Naive thymus-derived CD4-positive, alpha-beta T cell (primary cell): ENCODE data around the gene SDSL. TPM values are rescaled to one million over a fixed set of nuclear protein-coding genes. Genes with fewer than 3 reads are reported as not detected.

Experiments
- ATAC-seq: fragments of 150-1000 bp; cut with Tn5 transposase; 2 replicates; pipeline ENCODE4 v1.10.0; 2021; ENCODE audit warnings: mild to moderate bottlenecking, moderate library complexity
- CTCF ChIA-PET: fragments of 350-600 bp; sonication (Branson Sonifier 250); formaldehyde crosslinking; loops from one replicate; lab custom pipeline; 2021; ENCODE audit warnings: antibody characterized with exemption; lab: Charles Lee
- POLR2A ChIA-PET: fragments of 350-600 bp; sonication (Branson Sonifier 250); formaldehyde crosslinking; loops from one replicate; lab custom pipeline; 2021; ENCODE audit warnings: antibody characterized with exemption, inconsistent platforms; lab: Charles Lee
- DNase-seq, 9 donors: peaks; one replicate each; pipeline versions ENCODE4 v3.0.0 to v3.0.0-alpha.2; 2020 to 2022; ENCODE audit warnings: mixed read lengths in 1 of 9
- H3K27ac ChIP-seq: one replicate; pipeline ENCODE4 v1.7.0; 2013; ENCODE audit warnings: mild to moderate bottlenecking, low read depth, low read length, moderate library complexity
- H3K27me3 ChIP-seq, 2 donors: one replicate each; pipeline ENCODE4 v1.7.0; 2013; ENCODE audit warnings: low read length in 2 of 2, mild to moderate bottlenecking in 2 of 2, moderate library complexity in 2 of 2; ENCODE audit not compliant: control insufficient read depth in 2 of 2, insufficient read depth in 2 of 2
- H3K36me3 ChIP-seq, 3 experiments: 1 replicate in 2 of 3; 2 replicates in 1 of 3; pipeline ENCODE4 v1.7.0; 2013; ENCODE audit warnings: low read length in 3 of 3, mild to moderate bottlenecking in 3 of 3, moderate library complexity in 1 of 3; ENCODE audit not compliant: insufficient read depth in 3 of 3, control insufficient read depth in 2 of 3
- H3K4me1 ChIP-seq, 2 donors: one replicate each; pipeline ENCODE4 v1.7.0; 2013; ENCODE audit warnings: low read length in 2 of 2, mild to moderate bottlenecking in 2 of 2, moderate library complexity in 1 of 2; ENCODE audit not compliant: control insufficient read depth in 2 of 2, insufficient read depth in 2 of 2
- H3K4me3 ChIP-seq: 2 replicates; pipeline ENCODE4 v1.7.0; 2013; ENCODE audit warnings: mild to moderate bottlenecking, low read length
- H3K9me3 ChIP-seq, 3 experiments: 1 replicate in 2 of 3; 2 replicates in 1 of 3; pipeline ENCODE4 v1.7.0; 2013; ENCODE audit warnings: low read length in 3 of 3; ENCODE audit not compliant: control insufficient read depth in 2 of 3
- H3K27ac Mint-ChIP-seq, 9 donors: one replicate each; pipeline ENCODE4 v1.8.0; 2020 to 2022; ENCODE audit warnings: mixed read lengths in 9 of 9, mild to moderate bottlenecking in 8 of 9, moderate library complexity in 5 of 9, inconsistent platforms in 2 of 9
- H3K27me3 Mint-ChIP-seq, 5 donors: one replicate each; pipeline ENCODE4 v1.8.0; 2021 to 2022; ENCODE audit warnings: mixed read lengths in 5 of 5, mild to moderate bottlenecking in 1 of 5
- H3K36me3 Mint-ChIP-seq, 5 donors: one replicate each; pipeline ENCODE4 v1.8.0; 2020 to 2022; ENCODE audit warnings: mixed read lengths in 5 of 5, mild to moderate bottlenecking in 3 of 5, inconsistent platforms in 1 of 5
- H3K4me1 Mint-ChIP-seq, 7 donors: one replicate each; pipeline ENCODE4 v1.8.0; 2020 to 2022; ENCODE audit warnings: mixed read lengths in 7 of 7, mild to moderate bottlenecking in 3 of 7, inconsistent platforms in 1 of 7
- H3K4me3 Mint-ChIP-seq, 10 donors: one replicate each; pipeline ENCODE4 v1.8.0; 2020 to 2022; ENCODE audit warnings: mild to moderate bottlenecking in 10 of 10, mixed read lengths in 10 of 10, moderate library complexity in 6 of 10, inconsistent platforms in 2 of 10
- H3K9me3 Mint-ChIP-seq, 11 donors: one replicate each; pipeline ENCODE4 v1.8.0; 2020 to 2022; ENCODE audit warnings: mixed read lengths in 11 of 11, mild to moderate bottlenecking in 4 of 11, inconsistent platforms in 1 of 11, moderate library complexity in 1 of 11
- intact Hi-C, 2 donors: fragments of 100-400 bp; cut with micrococcal nuclease; formaldehyde crosslinking; loops; one replicate each; pipeline ENCODE4 v1.15.1; 2023
- polyA plus RNA-seq, 2 donors: library from polyadenylated mRNA; unstranded; fragments of 300-500 nt; fragmentation: Illumina TruSeq; gene quantifications; one replicate each; pipeline ENCODE4 v1.2.3, GENCODE V29; 2021
- total RNA-seq, 6 experiments: library from RNA in 5 of 6; stranded (reverse) in 5 of 6; gene quantifications; 1 replicate in 5 of 6; 2 replicates in 1 of 6; pipeline ENCODE4 v1.2.3 and lab custom pipeline; 2021 to 2026

SDSL gene
- total and polyA plus RNA-seq, 7 experiments from 2014 or later, result 0.46 to 2.5 (median 1.7) TPM; not detected in 3

DNA sequence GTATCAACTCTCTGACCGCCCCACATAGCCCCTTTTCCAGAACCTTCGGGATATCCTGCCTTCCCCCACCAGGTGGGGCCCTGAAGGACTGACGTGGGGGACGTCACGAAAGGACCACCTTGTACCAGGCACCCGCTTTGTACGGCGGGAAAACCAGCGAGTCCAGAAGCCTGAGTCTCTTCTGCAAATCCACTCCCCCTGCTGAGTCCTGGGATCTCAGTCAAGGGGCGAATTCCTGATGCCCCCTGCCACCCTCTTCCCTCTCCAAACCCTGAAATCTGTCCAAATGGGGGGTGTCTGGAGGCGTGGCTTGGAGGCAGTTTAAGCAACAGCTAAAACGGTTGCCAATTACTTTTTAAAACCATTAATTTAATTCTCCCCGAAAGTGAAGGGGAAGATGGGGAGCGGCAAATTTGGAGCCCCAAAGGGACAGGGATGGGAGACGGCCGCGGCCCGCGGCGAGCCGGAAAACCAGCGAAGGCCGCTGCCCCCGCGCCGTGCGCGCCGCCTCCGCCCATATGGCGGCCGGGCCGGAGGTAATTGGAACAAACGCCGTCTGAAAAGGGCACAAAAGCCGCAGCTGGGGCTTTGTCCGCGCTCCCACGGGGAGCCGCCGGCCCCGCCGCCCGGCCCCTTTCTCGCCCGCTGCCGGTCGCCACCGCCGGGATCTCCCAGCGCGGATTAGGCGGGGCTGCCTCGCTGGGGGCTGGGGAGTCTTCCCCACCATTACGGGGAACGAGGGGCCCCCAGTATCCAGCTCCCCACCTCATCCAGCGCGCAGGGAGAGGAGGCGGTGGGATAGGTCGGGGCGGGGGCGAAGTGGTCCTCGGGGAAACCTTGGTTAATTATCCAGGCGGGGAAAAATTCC lies 42.9 kb downstream of the SDSL start:
- Histone ChIP-seq H3K4me1 (peaks cover 6 to 17% of the 10 kb centered on the region in 2 donors), H3K36me3 (no peaks in the 10 kb centered on the region), H3K27me3 (peaks cover 5% of the 10 kb centered on the region in 2 donors), H3K9me3 (no peaks in the 10 kb centered on the region), H3K27ac (no peak overlapping the region), H3K4me3 (no peak overlapping the region)
- H3K9me3 Mint-ChIP-seq, result peaks cover 0 to 4% (median 0%) of the 10 kb centered on the region in 11 donors
- intact Hi-C loops, result loop anchor here in 1 of 2 donors (2.0 to 5.0 kb wide), 2 partner anchors 16 to 937 kb away; no protein-coding TSS in a partner anchor
- H3K4me1 Mint-ChIP-seq, result peaks cover 14 to 41% (median 29%) of the 10 kb centered on the region in 7 donors
- CTCF ChIA-PET, result no interaction called here
- DNase-seq (no peak), ATAC-seq (no peak)
- H3K4me3 Mint-ChIP-seq, result peak overlapping the region in 9 of 10 donors; percentile 23 to 93 (median 81)
- peaks cover 0 to 5% (median 5%) of the 10 kb centered on the region in 5 donors for H3K36me3 Mint-ChIP-seq
- no peak overlapping the region for H3K27ac Mint-ChIP-seq
- POLR2A ChIA-PET, result no interaction called here
- peaks cover 48 to 83% (median 71%) of the 10 kb centered on the region in 5 donors for H3K27me3 Mint-ChIP-seq

DNA sequence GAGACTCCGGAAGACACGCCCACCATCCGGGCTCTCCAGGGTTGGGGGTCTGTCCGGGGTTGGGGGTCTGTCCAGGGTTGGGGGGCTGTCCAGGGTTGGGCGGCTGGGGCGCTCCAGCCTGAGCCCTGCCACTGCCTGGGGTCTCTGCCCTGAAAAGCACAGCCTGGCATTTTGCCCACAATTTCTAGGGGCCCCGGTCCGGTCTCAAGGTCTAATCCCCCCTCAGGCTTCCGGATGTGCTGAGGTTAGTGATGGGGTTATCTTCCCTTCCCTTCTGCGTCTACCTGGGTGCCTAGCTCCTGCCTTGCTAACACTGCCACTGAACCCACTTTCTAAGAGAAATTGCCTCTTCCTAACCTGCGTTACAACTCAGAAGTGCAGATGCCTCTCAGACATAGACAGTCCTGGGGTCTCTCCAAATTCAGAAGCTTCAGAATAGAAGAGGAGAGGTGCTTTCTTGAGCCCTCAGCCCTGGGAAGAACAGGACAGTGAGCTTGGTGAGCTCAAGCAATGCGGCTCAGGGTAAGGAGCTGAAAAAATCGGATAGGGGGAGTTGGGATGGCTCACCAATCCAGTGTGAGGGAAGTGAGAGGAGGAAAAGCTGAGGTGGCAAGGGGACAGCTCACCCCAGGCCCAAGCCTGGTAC lies 43.8 kb downstream of the SDSL start:
- Histone ChIP-seq H3K9me3 (no peaks in the 10 kb centered on the region), H3K36me3 (no peaks in the 10 kb centered on the region), H3K4me3 (no peak overlapping the region), H3K27ac (no peak overlapping the region), H3K4me1 (peaks cover 6 to 17% of the 10 kb centered on the region in 2 donors), H3K27me3 (peaks cover 5% of the 10 kb centered on the region in 2 donors)
- peaks cover 14 to 41% (median 29%) of the 10 kb centered on the region in 7 donors for H3K4me1 Mint-ChIP-seq
- ATAC-seq (no peak), DNase-seq (no peak)
- POLR2A ChIA-PET, result no interaction called here
- CTCF ChIA-PET, result no interaction called here
- H3K27me3 Mint-ChIP-seq, result peaks cover 54 to 85% (median 75%) of the 10 kb centered on the region in 5 donors
- peaks cover 0 to 4% (median 0%) of the 10 kb centered on the region in 11 donors for H3K9me3 Mint-ChIP-seq
- H3K27ac Mint-ChIP-seq, result peak overlapping the region in 1 of 9 donors; percentile 74
- H3K4me3 Mint-ChIP-seq, result peak overlapping the region; percentile 30 to 78 (median 48)
- intact Hi-C loops, result loop anchor here in 1 of 2 donors (2.0 to 5.0 kb wide), 2 partner anchors 15 to 936 kb away; no protein-coding TSS in a partner anchor
- peaks cover 0 to 5% (median 5%) of the 10 kb centered on the region in 5 donors for H3K36me3 Mint-ChIP-seq

DNA sequence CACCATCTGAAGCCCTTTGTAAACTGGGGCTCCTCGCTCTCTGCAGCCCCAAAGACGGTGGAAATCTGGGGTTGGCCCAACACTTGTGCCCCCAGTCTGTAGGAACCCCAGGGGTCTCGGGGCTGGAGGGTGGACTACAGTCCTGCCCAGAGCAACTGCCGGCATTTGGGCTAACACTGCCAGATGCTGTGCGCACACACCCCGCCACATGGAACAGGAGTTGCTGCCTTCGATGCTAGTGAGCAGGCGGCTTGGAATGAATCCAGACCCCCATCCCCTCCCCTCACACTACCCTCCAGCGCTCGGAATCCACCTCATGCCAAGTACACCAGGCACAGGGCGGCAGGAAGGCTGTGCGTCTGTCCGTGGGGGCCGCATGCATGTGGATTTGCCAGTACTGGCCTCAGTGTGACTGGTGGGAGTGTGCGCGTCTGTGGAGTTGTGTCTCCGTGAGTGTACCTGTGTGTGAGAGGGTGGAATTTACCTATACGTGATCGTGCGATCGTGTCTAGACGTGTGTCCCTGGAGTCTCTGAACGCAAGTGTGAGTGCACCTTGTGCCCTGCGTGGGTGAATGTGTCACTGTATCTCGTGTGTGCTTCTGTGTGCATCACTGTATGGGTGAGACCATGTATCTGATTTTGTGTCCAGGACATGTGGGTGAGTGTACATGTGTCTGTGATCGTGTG lies 44.4 kb downstream of the SDSL start:
- Mint-ChIP-seq H3K9me3 (peaks cover 0 to 4% (median 0%) of the 10 kb centered on the region in 11 donors), H3K4me1 (peaks cover 14 to 39% (median 29%) of the 10 kb centered on the region in 7 donors), H3K27me3 (peaks cover 52 to 82% (median 69%) of the 10 kb centered on the region in 5 donors), H3K36me3 (peaks cover 0 to 5% (median 4%) of the 10 kb centered on the region in 5 donors), H3K27ac (peak overlapping the region in 2 of 9 donors; percentile 53 to 77), H3K4me3 (peak overlapping the region in 7 of 10 donors; percentile 34 to 78 (median 62))
- ChIA-PET POLR2A (no interaction called here), CTCF (no interaction called here)
- Histone ChIP-seq H3K9me3 (no peaks in the 10 kb centered on the region), H3K36me3 (no peaks in the 10 kb centered on the region), H3K4me3 (no peak overlapping the region), H3K27me3 (peaks cover 5% of the 10 kb centered on the region in 2 donors), H3K27ac (no peak overlapping the region), H3K4me1 (peaks cover 6 to 17% of the 10 kb centered on the region in 2 donors)
- intact Hi-C loops, result loop anchor here in 1 of 2 donors (5.0 kb wide), 1 partner anchor 936 kb away; no protein-coding TSS in a partner anchor
- DNase-seq (no peak), ATAC-seq (no peak)

DNA sequence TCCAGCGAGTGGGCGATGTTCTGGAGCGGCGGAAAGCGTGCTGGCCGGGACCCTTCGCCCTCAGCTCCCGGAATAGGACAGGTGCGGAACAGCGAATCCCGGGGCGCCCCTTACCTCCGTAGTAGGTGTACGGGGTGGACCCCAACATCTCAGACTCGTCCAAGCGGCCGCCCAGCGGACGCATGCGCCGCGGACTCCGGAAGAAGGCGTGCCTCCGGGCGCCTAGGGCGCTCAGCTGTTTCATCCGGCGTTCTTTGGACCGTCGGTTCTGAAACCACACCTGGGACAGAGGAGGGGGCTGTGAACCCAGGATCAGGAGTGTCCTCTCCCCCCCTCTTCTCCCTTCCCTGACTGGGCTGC lies 44.9 kb downstream of the SDSL start:
- CTCF ChIA-PET, result no interaction called here
- H3K36me3 ChIP-seq, result no peaks in the 10 kb centered on the region
- DNase-seq, result no peak
- ATAC-seq, result no peak
- Mint-ChIP-seq H3K4me3 (peak overlapping the region in 6 of 10 donors; percentile 34 to 71 (median 66)), H3K9me3 (peaks cover 0 to 4% (median 0%) of the 10 kb centered on the region in 11 donors), H3K4me1 (peaks cover 14 to 36% (median 29%) of the 10 kb centered on the region in 7 donors), H3K27me3 (peaks cover 53 to 83% (median 69%) of the 10 kb centered on the region in 5 donors), H3K36me3 (peaks cover 0 to 5% (median 3%) of the 10 kb centered on the region in 5 donors), H3K27ac (peak overlapping the region in 2 of 9 donors; percentile 53 to 77)
- no peak overlapping the region for H3K27ac ChIP-seq
- peaks cover 5% of the 10 kb centered on the region in 2 donors for H3K27me3 ChIP-seq
- no peaks in the 10 kb centered on the region for H3K9me3 ChIP-seq
- H3K4me3 ChIP-seq, result no peak overlapping the region
- H3K4me1 ChIP-seq, result peaks cover 6 to 17% of the 10 kb centered on the region in 2 donors
- intact Hi-C loops, result loop anchor here in 1 of 2 donors (5.0 kb wide), 1 partner anchor 935 kb away; no protein-coding TSS in a partner anchor
- POLR2A ChIA-PET, result no interaction called here

DNA sequence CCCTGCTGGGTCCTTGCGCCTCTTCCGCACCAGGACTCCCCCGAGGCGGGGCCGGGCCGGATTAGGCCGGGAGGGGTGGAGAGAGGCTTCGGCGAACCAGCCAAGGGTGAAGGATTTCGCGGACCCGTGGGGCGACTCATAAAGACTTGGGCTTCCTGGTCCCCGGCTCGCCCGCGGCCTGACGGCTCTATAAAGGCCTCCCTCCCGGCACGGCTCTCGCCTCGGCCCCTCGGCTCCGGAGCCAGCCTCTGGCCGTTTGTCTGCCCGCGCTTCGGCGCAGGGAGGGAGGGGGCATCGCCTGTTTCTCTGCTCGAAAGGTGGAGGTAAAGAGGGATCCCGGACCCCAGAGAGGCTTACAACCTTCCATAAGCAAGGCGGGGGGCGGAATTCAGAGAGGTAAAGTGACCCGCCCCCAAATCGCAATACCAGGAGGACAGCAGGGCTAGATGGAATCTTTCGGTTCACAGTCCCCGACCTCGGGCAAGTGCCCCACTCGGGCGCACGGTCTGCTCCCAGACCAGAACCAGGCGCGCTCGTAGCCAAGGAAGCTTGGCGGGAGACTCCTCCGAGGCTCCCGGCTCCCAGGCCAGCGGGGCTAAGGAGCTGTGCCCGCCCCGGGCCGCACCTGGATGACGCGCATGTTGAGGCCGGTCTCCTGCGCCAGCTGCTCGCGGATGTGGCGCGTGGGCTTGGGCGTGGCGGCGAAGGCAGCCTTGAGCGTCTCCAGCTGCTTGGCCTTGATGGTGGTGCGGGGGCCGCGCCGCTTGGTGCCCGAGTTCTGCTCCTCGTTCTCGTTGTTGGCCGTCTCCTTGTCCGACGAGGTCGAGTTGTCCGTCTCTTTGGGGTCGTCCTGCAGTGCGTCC lies 45.6 kb downstream of the SDSL start:
- DNase-seq (no peak), ATAC-seq (no peak)
- peaks cover 0 to 5% (median 3%) of the 10 kb centered on the region in 5 donors for H3K36me3 Mint-ChIP-seq
- H3K36me3 ChIP-seq, result no peaks in the 10 kb centered on the region
- no peak overlapping the region for H3K27ac ChIP-seq
- peaks cover 5% of the 10 kb centered on the region in 2 donors for H3K27me3 ChIP-seq
- POLR2A ChIA-PET, result no interaction called here
- H3K9me3 ChIP-seq, result no peaks in the 10 kb centered on the region
- H3K4me1 Mint-ChIP-seq, result peaks cover 10 to 32% (median 25%) of the 10 kb centered on the region in 7 donors
- CTCF ChIA-PET, result no interaction called here
- peaks cover 50 to 84% (median 69%) of the 10 kb centered on the region in 5 donors for H3K27me3 Mint-ChIP-seq
- peak overlapping the region in 4 of 10 donors; percentile 16 to 59 (median 43) for H3K4me3 Mint-ChIP-seq
- H3K4me1 ChIP-seq, result peaks cover 6 to 17% of the 10 kb centered on the region in 2 donors
- intact Hi-C loops, result loop anchor here in 1 of 2 donors (5.0 kb wide), 1 partner anchor 935 kb away; no protein-coding TSS in a partner anchor
- peaks cover 0 to 2% (median 0%) of the 10 kb centered on the region in 11 donors for H3K9me3 Mint-ChIP-seq
- H3K4me3 ChIP-seq, result no peak overlapping the region
- peak overlapping the region in 1 of 9 donors; percentile 23 for H3K27ac Mint-ChIP-seq
